ENCODE data around the gene CLDN18.

Gene CLDN18

DNA sequence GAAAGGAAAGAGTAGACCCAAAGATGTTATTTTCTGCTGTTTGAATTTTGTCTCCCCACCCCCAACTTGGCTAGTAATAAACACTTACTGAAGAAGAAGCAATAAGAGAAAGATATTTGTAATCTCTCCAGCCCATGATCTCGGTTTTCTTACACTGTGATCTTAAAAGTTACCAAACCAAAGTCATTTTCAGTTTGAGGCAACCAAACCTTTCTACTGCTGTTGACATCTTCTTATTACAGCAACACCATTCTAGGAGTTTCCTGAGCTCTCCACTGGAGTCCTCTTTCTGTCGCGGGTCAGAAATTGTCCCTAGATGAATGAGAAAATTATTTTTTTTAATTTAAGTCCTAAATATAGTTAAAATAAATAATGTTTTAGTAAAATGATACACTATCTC is 21.6 kb downstream of the CLDN18 start:
- Histone ChIP-seq H4K20me1 (ENCODE audit: insufficient read depth, low read length) (no peaks in the 10 kb centered on the region), H3K4me3 (ENCODE audit: low read length) (no peak overlapping the region), H3K4me1 (ENCODE audit: low read length) (no peaks in the 10 kb centered on the region), H3K36me3 (replicated peaks; ENCODE audit: insufficient read depth, low read length) (no peaks in the 10 kb centered on the region), H3K9me3 (replicated peaks; ENCODE audit: insufficient read depth, low read length) (no peaks in the 10 kb centered on the region), H3F3A (ENCODE audit: insufficient read depth, low read length) (no peaks in the 10 kb centered on the region), H3K9ac (ENCODE audit: low read length) (no peak overlapping the region), H3K79me2 (ENCODE audit: low read length) (no peaks in the 10 kb centered on the region), H3K4me2 (ENCODE audit: low read depth, low read length) (no peak overlapping the region), H2AFZ (ENCODE audit: low read length) (no peak overlapping the region), H3K9me2 (replicated peaks; ENCODE audit: insufficient read depth, low read length) (no peaks in the 10 kb centered on the region), H3K27me3 (replicated peaks; ENCODE audit: insufficient read depth, low read length) (no peaks in the 10 kb centered on the region), H3K27ac (ENCODE audit: low read length) (no peak overlapping the region)
- no peak for TF ChIP-seq EZH2 (optimal IDR thresholded peaks at IDR 0.05; ENCODE audit: low read depth, low read length)
- TF ChIP-seq EZH2phosphoT487 (IDR thresholded peaks at IDR 0.05; ENCODE audit: low read length) = no peak
- no peak for TF ChIP-seq CTCF (IDR thresholded peaks at IDR 0.05; ENCODE audit: low read length)
- no peak for DNase-seq

GRCh38 chr3:138032567-138032966 is 22.6 kb downstream of the CLDN18 start:
- Histone ChIP-seq H3K4me3 (ENCODE audit: low read length) (no peak overlapping the region), H3K4me1 (ENCODE audit: low read length) (no peaks in the 10 kb centered on the region), H3K36me3 (replicated peaks; ENCODE audit: insufficient read depth, low read length) (no peaks in the 10 kb centered on the region), H3K9ac (ENCODE audit: low read length) (no peak overlapping the region), H3K9me3 (replicated peaks; ENCODE audit: insufficient read depth, low read length) (no peaks in the 10 kb centered on the region), H2AFZ (ENCODE audit: low read length) (no peak overlapping the region), H3K4me2 (ENCODE audit: low read depth, low read length) (no peak overlapping the region), H4K20me1 (ENCODE audit: insufficient read depth, low read length) (no peaks in the 10 kb centered on the region), H3K27me3 (replicated peaks; ENCODE audit: insufficient read depth, low read length) (no peaks in the 10 kb centered on the region), H3K9me2 (replicated peaks; ENCODE audit: insufficient read depth, low read length) (no peaks in the 10 kb centered on the region), H3F3A (ENCODE audit: insufficient read depth, low read length) (no peaks in the 10 kb centered on the region), H3K79me2 (ENCODE audit: low read length) (no peaks in the 10 kb centered on the region), H3K27ac (ENCODE audit: low read length) (no peak overlapping the region)
- TF ChIP-seq EZH2 (optimal IDR thresholded peaks at IDR 0.05; ENCODE audit: low read depth, low read length) (no peak), EZH2phosphoT487 (IDR thresholded peaks at IDR 0.05; ENCODE audit: low read length) (no peak), CTCF (IDR thresholded peaks at IDR 0.05; ENCODE audit: low read length) (no peak)
- no peak for DNase-seq

- H3K9ac ChIP-seq (ENCODE audit: low read length) = no peak overlapping the region
- no peak overlapping the region for H3K4me3 ChIP-seq (ENCODE audit: low read length)
- TF ChIP-seq CTCF (IDR thresholded peaks at IDR 0.05; ENCODE audit: low read length) (no peak), EZH2phosphoT487 (IDR thresholded peaks at IDR 0.05; ENCODE audit: low read length) (no peak), EZH2 (optimal IDR thresholded peaks at IDR 0.05; ENCODE audit: low read depth, low read length) (no peak)
- DNase-seq = no peak
- H3K9me2 ChIP-seq (replicated peaks; ENCODE audit: insufficient read depth, low read length) = no peaks in the 10 kb centered on the region
- H3K4me1 ChIP-seq (ENCODE audit: low read length) = no peaks in the 10 kb centered on the region
- no peaks in the 10 kb centered on the region for H3K36me3 ChIP-seq (replicated peaks; ENCODE audit: insufficient read depth, low read length)
- no peaks in the 10 kb centered on the region for H4K20me1 ChIP-seq (ENCODE audit: insufficient read depth, low read length)
- H3F3A ChIP-seq (ENCODE audit: insufficient read depth, low read length) = no peaks in the 10 kb centered on the region
- H3K4me2 ChIP-seq (ENCODE audit: low read depth, low read length) = no peak overlapping the region
- no peaks in the 10 kb centered on the region for H3K27me3 ChIP-seq (replicated peaks; ENCODE audit: insufficient read depth, low read length)
- H3K27ac ChIP-seq (ENCODE audit: low read length) = no peak overlapping the region
- no peaks in the 10 kb centered on the region for H3K79me2 ChIP-seq (ENCODE audit: low read length)
- no peak overlapping the region for H2AFZ ChIP-seq (ENCODE audit: low read length)
- H3K9me3 ChIP-seq (replicated peaks; ENCODE audit: insufficient read depth, low read length) = no peaks in the 10 kb centered on the region
Observed at GRCh38 chr3:138033202-138033691, 23.3 kb downstream of the CLDN18 start.

All from MM.1S (cell line).